Measurements from ENCODE around the gene MYADM. TPM values are rescaled to one million over a fixed set of nuclear protein-coding genes. Genes with fewer than 3 reads are reported as not detected.

Gene MYADM
- total RNA-seq, 1 experiment from 2014 or later: 39.0 TPM

GRCh38 chr19:53898166-53898565, 30.5 kb downstream of the MYADM start:
- TF ChIP-seq CTCF (IDR thresholded peaks at IDR 0.05; ENCODE audit: unreplicated experiment): no peak
- Mint-ChIP-seq H3K4me1 (ENCODE audit: insufficient read depth, unreplicated experiment) (no peaks in the 10 kb centered on the region), H3K27me3 (ENCODE audit: insufficient read depth, unreplicated experiment) (peaks cover 24% of the 10 kb centered on the region), H3K4me3 (ENCODE audit: unreplicated experiment) (no peak overlapping the region), H3K36me3 (ENCODE audit: insufficient read depth, unreplicated experiment) (peaks cover 10% of the 10 kb centered on the region), H3K9me3 (ENCODE audit: unreplicated experiment) (no peaks in the 10 kb centered on the region), H3K27ac (ENCODE audit: low read depth, unreplicated experiment) (no peak overlapping the region)
- no TSS peak for BruUV-seq (replicated peaks)
- DNase-seq (ENCODE audit: unreplicated experiment): no peak
- ChIA-PET CTCF (interaction anchor here (0.7 to 1.6 kb wide), 3 partner anchors 46 to 130 kb away, joined by 3 to 6 read pairs (median 3); no protein-coding TSS in a partner anchor), POLR2A (no interaction called here)
- intact Hi-C loops (cut with micrococcal nuclease): no loop called here

GRCh38 chr19:53898636-53899341, 31.1 kb downstream of the MYADM start:
- CTCF ChIA-PET: no interaction called here
- POLR2A ChIA-PET: no interaction called here
- BruUV-seq (replicated peaks): no TSS peak
- intact Hi-C loops (cut with micrococcal nuclease): no loop called here
- Mint-ChIP-seq H3K27ac (ENCODE audit: low read depth, unreplicated experiment) (no peak overlapping the region), H3K27me3 (ENCODE audit: insufficient read depth, unreplicated experiment) (peaks cover 24% of the 10 kb centered on the region), H3K4me3 (ENCODE audit: unreplicated experiment) (no peak overlapping the region), H3K9me3 (ENCODE audit: unreplicated experiment) (no peaks in the 10 kb centered on the region), H3K36me3 (ENCODE audit: insufficient read depth, unreplicated experiment) (peaks cover 10% of the 10 kb centered on the region), H3K4me1 (ENCODE audit: insufficient read depth, unreplicated experiment) (no peaks in the 10 kb centered on the region)
- no peak for DNase-seq (ENCODE audit: unreplicated experiment)
- no peak for TF ChIP-seq CTCF (IDR thresholded peaks at IDR 0.05; ENCODE audit: unreplicated experiment)

GRCh38 chr19:53900191-53900860, 32.6 kb downstream of the MYADM start:
- no TSS peak for BruUV-seq (replicated peaks)
- Mint-ChIP-seq H3K4me3 (ENCODE audit: unreplicated experiment) (no peak overlapping the region), H3K36me3 (ENCODE audit: insufficient read depth, unreplicated experiment) (peaks cover 6% of the 10 kb centered on the region), H3K27me3 (ENCODE audit: insufficient read depth, unreplicated experiment) (peaks cover 28% of the 10 kb centered on the region), H3K27ac (ENCODE audit: low read depth, unreplicated experiment) (no peak overlapping the region), H3K4me1 (ENCODE audit: insufficient read depth, unreplicated experiment) (no peaks in the 10 kb centered on the region), H3K9me3 (ENCODE audit: unreplicated experiment) (no peaks in the 10 kb centered on the region)
- no peak for DNase-seq (ENCODE audit: unreplicated experiment)
- no peak for TF ChIP-seq CTCF (IDR thresholded peaks at IDR 0.05; ENCODE audit: unreplicated experiment)
- intact Hi-C loops (cut with micrococcal nuclease): no loop called here
- ChIA-PET CTCF (interaction anchor here (0.6 to 2.1 kb wide), 2 partner anchors 59 to 123 kb away, joined by 4 to 7 read pairs; no protein-coding TSS in a partner anchor), POLR2A (no interaction called here)

GRCh38 chr19:53903055-53903680, 35.5 kb downstream of the MYADM start:
- Mint-ChIP-seq H3K27me3 (ENCODE audit: insufficient read depth, unreplicated experiment) (peaks cover 46% of the 10 kb centered on the region), H3K36me3 (ENCODE audit: insufficient read depth, unreplicated experiment) (no peaks in the 10 kb centered on the region), H3K4me3 (ENCODE audit: unreplicated experiment) (no peak overlapping the region), H3K9me3 (ENCODE audit: unreplicated experiment) (no peaks in the 10 kb centered on the region), H3K27ac (ENCODE audit: low read depth, unreplicated experiment) (no peak overlapping the region), H3K4me1 (ENCODE audit: insufficient read depth, unreplicated experiment) (no peaks in the 10 kb centered on the region)
- no TSS peak for BruUV-seq (replicated peaks)
- no peak for TF ChIP-seq CTCF (IDR thresholded peaks at IDR 0.05; ENCODE audit: unreplicated experiment)
- DNase-seq (ENCODE audit: unreplicated experiment): peak; percentile 69
- ChIA-PET CTCF (interaction anchor here (0.7 to 1.2 kb wide), 3 partner anchors 118 to 190 kb away, joined by 4 to 5 read pairs (median 4); no protein-coding TSS in a partner anchor), POLR2A (no interaction called here)
- intact Hi-C loops (cut with micrococcal nuclease): no loop called here
